Muscle of leg (tissue), 11 donors: ENCODE measurements around the gene PGAM2. TPM values are rescaled to one million over a fixed set of nuclear protein-coding genes. Genes with fewer than 3 reads are reported as not detected.
"Not testable (repeated sequence)": the region's sequence is repeated elsewhere in the genome, so short reads cannot be mapped to it uniquely, and the experiment has no call there.

ENCODE experiments used
- DNase-seq: peaks from one replicate; pipeline ENCODE4 v3.0.0; 2013
- H3K27ac ChIP-seq: one replicate; pipeline ENCODE4 v1.5.1; 2013; ENCODE audit warnings: mild to moderate bottlenecking, low read length, control low read depth
- H3K27me3 ChIP-seq: one replicate; pipeline ENCODE4 v1.6.1; 2013; ENCODE audit warnings: low read length; ENCODE audit not compliant: control insufficient read depth, insufficient read depth
- H3K36me3 ChIP-seq: one replicate; pipeline ENCODE4 v1.6.1; 2013; ENCODE audit warnings: low read length; ENCODE audit not compliant: control insufficient read depth, insufficient read depth
- H3K4me1 ChIP-seq: one replicate; pipeline ENCODE4 v1.6.1; 2013; ENCODE audit warnings: low read length; ENCODE audit not compliant: control insufficient read depth, insufficient read depth
- H3K4me3 ChIP-seq: one replicate; pipeline ENCODE4 v1.5.1; 2013; ENCODE audit warnings: low read length, control low read depth
- H3K9me3 ChIP-seq: replicated peaks from 2 replicates; pipeline ENCODE4 v1.6.1; 2013; ENCODE audit warnings: low read depth, low read length; ENCODE audit not compliant: control insufficient read depth
- WGBS: methylation state at CpG from one replicate; pipeline ENCODE4 v1.1.5; 2013; ENCODE audit warnings: missing lambda C conversion rate; ENCODE audit not compliant: insufficient coverage; 5-methylcytosine and 5-hydroxymethylcytosine counted together
- polyA plus RNA-seq, 8 donors: library from polyadenylated mRNA; unstranded; fragments of 120-200 nt; gene quantifications; one replicate each; pipeline versions ENCODE4 v1.2.1 to v1.2.3, GENCODE V29; 2013; ENCODE audit warnings: inconsistent platforms in 1 of 8, low replicate concordance in 1 of 8; ENCODE audit not compliant: insufficient read length in 8 of 8, insufficient read depth in 1 of 8
- total RNA-seq: library from RNA; stranded (reverse); fragments of 120-200 nt; gene quantifications from one replicate; pipeline ENCODE4 v1.2.4, GENCODE V29; 2013

PGAM2 gene
- total and polyA plus RNA-seq, 9 donors: 116 to 412 (median 276) TPM

- WGBS: no CpG with 5 or more reads among the region's 6 CpGs
- not testable (repeated sequence) for H3K27ac ChIP-seq, H3K4me3 ChIP-seq, H3K4me1 ChIP-seq, H3K27me3 ChIP-seq, H3K36me3 ChIP-seq, H3K9me3 ChIP-seq, DNase-seq
These were observed 42.4 kb downstream of the PGAM2 start for GRCh38 chr7:44022796-44023467.

GRCh38 chr7:44022069-44022468, 43.3 kb downstream of the PGAM2 start:
- DNase-seq, H3K9me3 ChIP-seq, H3K36me3 ChIP-seq, H3K27me3 ChIP-seq, H3K4me3 ChIP-seq, H3K27ac ChIP-seq, H3K4me1 ChIP-seq: not testable (repeated sequence)
- 100% methylated on average over 1 of the region's 7 CpGs for WGBS

DNA sequence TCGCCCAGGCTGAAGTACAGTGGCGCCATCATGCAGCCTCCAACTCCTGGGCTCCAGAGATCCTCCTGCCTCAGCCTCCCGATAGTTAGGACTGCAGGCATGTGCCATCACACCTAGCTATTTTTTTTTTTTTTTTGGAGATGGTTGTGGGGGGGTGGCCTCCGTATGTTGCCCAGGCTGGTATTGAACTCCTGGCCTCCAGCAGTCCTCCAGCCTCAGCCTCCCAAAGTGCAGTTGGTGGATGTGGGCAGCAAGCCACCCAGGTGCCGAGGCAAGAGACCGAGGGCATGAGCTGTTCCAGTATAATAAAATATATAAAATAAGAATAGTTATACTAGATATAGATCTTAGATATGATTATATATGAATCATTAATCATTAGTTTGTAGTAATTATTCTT, 45.5 kb downstream of the PGAM2 start:
- not testable (repeated sequence) for DNase-seq, H3K27me3 ChIP-seq, H3K4me3 ChIP-seq, H3K36me3 ChIP-seq, H3K9me3 ChIP-seq, H3K4me1 ChIP-seq
- WGBS: no CpG with 5 or more reads among the region's 6 CpGs
- peak overlapping the region; percentile 54 for H3K27ac ChIP-seq

DNA sequence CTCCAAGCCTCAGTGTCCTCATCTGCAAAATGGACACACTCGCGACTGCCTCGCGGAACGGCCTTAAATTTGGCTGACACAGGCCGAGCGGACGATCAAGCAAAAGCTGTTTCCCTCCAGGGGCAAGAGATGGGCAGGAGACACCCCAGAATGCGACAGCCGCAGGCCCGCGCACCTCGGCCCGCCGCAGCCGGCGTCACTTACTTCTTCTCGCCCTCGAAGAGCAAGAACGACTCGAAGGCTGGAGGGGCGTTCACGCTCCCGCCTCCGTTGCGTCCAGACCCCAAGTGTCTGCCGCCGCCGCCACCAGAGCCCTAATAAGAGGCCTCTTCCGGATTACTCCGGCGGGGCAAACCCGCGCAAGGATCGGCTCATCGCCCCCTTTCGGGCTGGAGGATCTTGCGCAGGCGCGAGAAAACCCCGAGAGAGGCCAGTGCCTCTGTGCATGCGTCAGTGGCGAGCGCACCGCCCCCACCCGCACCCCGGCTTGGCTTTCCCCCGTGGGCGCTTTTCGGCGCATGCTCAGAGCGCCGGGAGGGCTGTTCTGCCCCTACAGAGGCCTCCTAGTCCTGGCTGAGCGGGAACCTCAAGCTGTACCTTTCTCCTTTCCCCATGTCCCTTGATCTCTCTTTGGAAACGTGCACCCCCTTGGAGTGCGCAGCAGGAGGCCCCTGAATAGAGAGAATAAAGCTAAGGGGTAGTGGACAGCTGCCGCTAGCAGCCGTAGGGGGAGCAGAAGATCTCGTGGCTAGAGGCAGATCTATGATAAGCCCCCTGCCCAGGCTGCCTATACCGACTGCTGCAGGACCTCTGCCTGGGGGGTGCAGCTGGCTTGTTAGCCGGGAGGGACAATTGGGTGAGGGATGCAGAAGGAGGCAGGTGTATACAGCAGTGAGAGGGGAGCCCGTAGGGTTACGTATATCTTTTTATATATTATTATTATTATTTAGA, 46.2 kb downstream of the PGAM2 start:
- H3K27me3 ChIP-seq, H3K4me1 ChIP-seq, H3K9me3 ChIP-seq, H3K36me3 ChIP-seq: not testable (repeated sequence)
- Histone ChIP-seq H3K27ac (peak overlapping the region; percentile 54), H3K4me3 (peak overlapping the region; percentile 74)
- whole genome bisulfite sequencing: 0% methylated on average over 42 of the region's 63 CpGs
- peak; percentile 99 for DNase-seq

GRCh38 chr7:44015090-44015489, 50.3 kb downstream of the PGAM2 start:
- not testable (repeated sequence) for H3K27ac ChIP-seq, H3K9me3 ChIP-seq, DNase-seq, H3K4me3 ChIP-seq, H3K4me1 ChIP-seq, H3K27me3 ChIP-seq, H3K36me3 ChIP-seq
- WGBS: no CpG with 5 or more reads among the region's 12 CpGs

Other genes with a start within 250 kb of the PGAM2 start
- 101 TPM for gene MRPS24, start 196.1 kb downstream of the PGAM2 start, total RNA-seq
- gene MRPS24, start 196.1 kb downstream of the PGAM2 start, polyA plus RNA-seq: 10 to 100 TPM; 67.5 to 97.7 (median 74.4) TPM
- 20.7 TPM for gene URGCP, start 159.0 kb downstream of the PGAM2 start, total RNA-seq
- gene URGCP, start 159.0 kb downstream of the PGAM2 start, polyA plus RNA-seq: 10 to 100 TPM; 16.1 to 23.6 (median 20.1) TPM
- 18.1 TPM for gene UBE2D4, start 139.1 kb downstream of the PGAM2 start, total RNA-seq
- gene UBE2D4, start 139.1 kb downstream of the PGAM2 start, polyA plus RNA-seq: 10 to 100 TPM; 14.6 to 19.9 (median 17.6) TPM
- not detected for gene SPDYE1, start 67.7 kb downstream of the PGAM2 start, total RNA-seq
- gene SPDYE1, start 67.7 kb downstream of the PGAM2 start, polyA plus RNA-seq: 1 to 10 TPM in 2 of 8 donors, under 1 TPM in 6; 0.18 to 2.0 (median 0.60) TPM
- 45.4 TPM for gene DBNL, start 20.9 kb downstream of the PGAM2 start, total RNA-seq
- 10 to 100 TPM; 41.8 to 58.8 (median 48.0) TPM for gene DBNL, start 20.9 kb downstream of the PGAM2 start, polyA plus RNA-seq
- 9.4 TPM for gene POLM, start 17.0 kb upstream of the PGAM2 start, total RNA-seq
- 10 to 100 TPM in 7 of 8 donors, 1 to 10 TPM in 1; 9.9 to 18.7 (median 13.7) TPM for gene POLM, start 17.0 kb upstream of the PGAM2 start, polyA plus RNA-seq
- gene AEBP1, start 38.8 kb upstream of the PGAM2 start, total RNA-seq: 74.0 TPM
- 100 to 1,000 TPM in 4 of 8 donors, 10 to 100 TPM in 4; 64.8 to 152 (median 102) TPM for gene AEBP1, start 38.8 kb upstream of the PGAM2 start, polyA plus RNA-seq
- 60.3 TPM for gene POLD2, start 58.0 kb upstream of the PGAM2 start, total RNA-seq
- gene POLD2, start 58.0 kb upstream of the PGAM2 start, polyA plus RNA-seq: 10 to 100 TPM; 75.8 to 93.9 (median 83.7) TPM
- 13.0 TPM for gene MYL7, start 75.8 kb upstream of the PGAM2 start, total RNA-seq
- gene MYL7, start 75.8 kb upstream of the PGAM2 start, polyA plus RNA-seq: 10 to 100 TPM in 2 of 8 donors, 1 to 10 TPM in 5, under 1 TPM in 1; 0.70 to 12.9 (median 5.9) TPM
- 4.4 TPM for gene GCK, start 123.9 kb upstream of the PGAM2 start, total RNA-seq
- gene GCK, start 123.9 kb upstream of the PGAM2 start, polyA plus RNA-seq: 1 to 10 TPM; 3.2 to 9.5 (median 5.5) TPM
- gene YKT6, start 135.4 kb upstream of the PGAM2 start, total RNA-seq: 37.9 TPM
- gene YKT6, start 135.4 kb upstream of the PGAM2 start, polyA plus RNA-seq: 10 to 100 TPM; 69.5 to 77.2 (median 73.0) TPM